ENCODE measurements around the gene EVA1B. TPM values are rescaled to one million over a fixed set of nuclear protein-coding genes. Genes with fewer than 3 reads are reported as not detected.
A peak's percentile ranks its signal among the peaks of the same experiment; 100 is the strongest.

Gene EVA1B
- total RNA-seq, 1 experiment from 2014 or later: 79.0 TPM

GRCh38 chr1:36320767-36321118 is 2.7 kb downstream of the EVA1B start:
- Histone ChIP-seq H3K4me1 (ENCODE audit: control insufficient read depth, insufficient read depth, low read length) (peaks cover 19% of the 10 kb centered on the region), H3K27me3 (ENCODE audit: control insufficient read depth, insufficient read depth, low read length) (no peaks in the 10 kb centered on the region), H3K27ac (ENCODE audit: low read length) (peak overlapping the region; percentile 81; the same call in 1 of the 2 replicates), H3K9me3 (ENCODE audit: control insufficient read depth, insufficient read depth, low read depth, low read length) (no peaks in the 10 kb centered on the region), H3K4me3 (ENCODE audit: low read depth in 2 of 2, low read length in 2 of 2) (no peak overlapping the region), H3K36me3 (ENCODE audit: control insufficient read depth, insufficient read depth, low read length) (no peaks in the 10 kb centered on the region)
- BruUV-seq (replicated peaks): TSS peak; percentile 25
- ChIA-PET POLR2A (no interaction called here), CTCF (interaction anchor here (0.7 kb wide), 1 partner anchor 21 kb away, joined by 8 read pairs; no protein-coding TSS in a partner anchor)
- intact Hi-C loops (cut with micrococcal nuclease; ENCODE audit: unreplicated experiment) (no loop called here), in situ Hi-C loops (cut with HindIII; ENCODE audit: low pct_unique_long_range_greater_than_20kb, low sequenced_read_pairs) (no loop called here)
- ATAC-seq (no peak), DNase-seq (ENCODE audit: low read depth, low spot score) (no peak)
- TF ChIP-seq SIN3A (IDR thresholded peaks at IDR 0.05; ENCODE audit: borderline replicate concordance, insufficient read depth, low read depth, low read length) (no peak), CTCF (IDR thresholded peaks at IDR 0.05) (no peak), REST (IDR thresholded peaks at IDR 0.05; ENCODE audit: insufficient read depth in 1 of 2, low read depth in 2 of 2, low read length in 1 of 2) (no peak), TCF7L2 (IDR thresholded peaks at IDR 0.05; ENCODE audit: low read depth, low read length) (no peak), POLR2AphosphoS5 (IDR thresholded peaks at IDR 0.05; ENCODE audit: low read depth, low read length) (no peak)

GRCh38 chr1:36320291-36320761 is 3.1 kb downstream of the EVA1B start:
- intact Hi-C loops (cut with micrococcal nuclease; ENCODE audit: unreplicated experiment): no loop called here
- Histone ChIP-seq H3K9me3 (ENCODE audit: control insufficient read depth, insufficient read depth, low read depth, low read length) (no peaks in the 10 kb centered on the region), H3K4me1 (ENCODE audit: control insufficient read depth, insufficient read depth, low read length) (peaks cover 19% of the 10 kb centered on the region), H3K4me3 (ENCODE audit: low read depth in 2 of 2, low read length in 2 of 2) (no peak overlapping the region), H3K27me3 (ENCODE audit: control insufficient read depth, insufficient read depth, low read length) (no peaks in the 10 kb centered on the region), H3K36me3 (ENCODE audit: control insufficient read depth, insufficient read depth, low read length) (no peaks in the 10 kb centered on the region), H3K27ac (ENCODE audit: low read length) (no peak overlapping the region)
- POLR2A ChIA-PET: no interaction called here
- in situ Hi-C loops (cut with HindIII; ENCODE audit: low pct_unique_long_range_greater_than_20kb, low sequenced_read_pairs): no loop called here
- no TSS peak for BruUV-seq (replicated peaks)
- no peak for ATAC-seq
- CTCF ChIA-PET: interaction anchor here (0.7 kb wide), 1 partner anchor 20 kb away, joined by 8 read pairs; no protein-coding TSS in a partner anchor
- no peak for DNase-seq (ENCODE audit: low read depth, low spot score)
- no peak for TF ChIP-seq CTCF (IDR thresholded peaks at IDR 0.05)
- no peak for TF ChIP-seq POLR2AphosphoS5 (IDR thresholded peaks at IDR 0.05; ENCODE audit: low read depth, low read length)
- TF ChIP-seq SIN3A (IDR thresholded peaks at IDR 0.05; ENCODE audit: borderline replicate concordance, insufficient read depth, low read depth, low read length): no peak
- TF ChIP-seq REST (IDR thresholded peaks at IDR 0.05; ENCODE audit: insufficient read depth in 1 of 2, low read depth in 2 of 2, low read length in 1 of 2): no peak
- TF ChIP-seq TCF7L2 (IDR thresholded peaks at IDR 0.05; ENCODE audit: low read depth, low read length): no peak
